Mucosa of descending colon (tissue), 3 donors: ENCODE data around the gene EPHX1. TPM values are rescaled to one million over a fixed set of nuclear protein-coding genes. Genes with fewer than 3 reads are reported as not detected.

Experiments
- ATAC-seq: fragments of 200-7000 bp; cut with Tn5 transposase; one replicate; pipeline ENCODE4 v1.9.1; 2020; ENCODE audit warnings: mild to moderate bottlenecking, moderate library complexity
- DNase-seq, 3 donors: peaks; one replicate each; pipeline ENCODE4 v3.0.0-alpha.2; 2020
- H3K36me3 ChIP-seq: fragments of 200-600 bp; one replicate; pipeline ENCODE4 v1.8.0; 2021; ENCODE audit warnings: low read depth, mild to moderate bottlenecking
- H3K4me1 ChIP-seq: fragments of 200-600 bp; one replicate; pipeline ENCODE4 v1.8.0; 2021; ENCODE audit warnings: low read depth, mild to moderate bottlenecking
- H3K4me3 ChIP-seq: fragments of 200-600 bp; one replicate; pipeline ENCODE4 v1.8.0; 2021; ENCODE audit warnings: mild to moderate bottlenecking
- H3K9me3 ChIP-seq: fragments of 200-600 bp; one replicate; pipeline ENCODE4 v1.8.0; 2021; ENCODE audit warnings: mild to moderate bottlenecking
- CTCF ChIP-seq: fragments of 200-600 bp; IDR thresholded peaks from one replicate; pipeline ENCODE4 v1.8.0; 2022; ENCODE audit warnings: antibody characterized with exemption, mild to moderate bottlenecking
- intact Hi-C, 2 donors: fragments of 100-400 bp; cut with DNase I in 1 of 2; cut with micrococcal nuclease in 1 of 2; formaldehyde crosslinking; loops; one replicate each; pipeline versions ENCODE4 v1.11.0 to v1.11.1; 2022; cut with DNase I, micrococcal nuclease
- total RNA-seq, 3 donors: library from RNA; stranded (reverse); fragmentation: NEBNext Ultra II Directional in 2 of 3; extraction: Animal tissue kit (Norgen Biotek cat#: 25700) in 2 of 3; gene quantifications; one replicate each; pipeline versions ENCODE4 v1.2.1 to v1.2.4, GENCODE V29; 2021 to 2023
- donor health status: DM: no; HTN: no; CAD: no; lungs with moderate emphysema.
- donor health status: DM: no; HTN: no; CAD: no.
- donor health status: DM: no; HTN: yes; CAD: no.

EPHX1 gene
- total RNA-seq, 3 donors from 2014 or later: 48.8 to 86.3 (median 68.0) TPM

- TF ChIP-seq CTCF: no peak
- H3K9me3 ChIP-seq: no peaks in the 10 kb centered on the region
- no peak overlapping the region for H3K4me3 ChIP-seq
- intact Hi-C loops: no loop called here
- ATAC-seq (peak; percentile 74), DNase-seq (peak; percentile 80 to 84 (median 80))
- H3K4me1 ChIP-seq: peaks cover 46% of the 10 kb centered on the region
- no peaks in the 10 kb centered on the region for H3K36me3 ChIP-seq
Measured at GRCh38 chr1:225875044-225875815, 65.3 kb downstream of the EPHX1 start.

- no peak for TF ChIP-seq CTCF
- Histone ChIP-seq H3K36me3 (no peaks in the 10 kb centered on the region), H3K4me3 (no peak overlapping the region), H3K4me1 (peaks cover 59% of the 10 kb centered on the region), H3K9me3 (no peaks in the 10 kb centered on the region)
- no peak for DNase-seq
- intact Hi-C loops: no loop called here
- ATAC-seq: no peak
Measured at GRCh38 chr1:225876900-225877510, 67.1 kb downstream of the EPHX1 start.

- TF ChIP-seq CTCF: peak; percentile 10
- peak; percentile 1 for ATAC-seq
- Histone ChIP-seq H3K4me3 (no peak overlapping the region), H3K36me3 (no peaks in the 10 kb centered on the region), H3K9me3 (no peaks in the 10 kb centered on the region), H3K4me1 (peaks cover 59% of the 10 kb centered on the region)
- peak; percentile 72 to 80 (median 76) for DNase-seq
- intact Hi-C loops: no loop called here
Measured at GRCh38 chr1:225877580-225877979, 67.7 kb downstream of the EPHX1 start.

GRCh38 chr1:225878282-225878681 is 68.4 kb downstream of the EPHX1 start:
- H3K9me3 ChIP-seq: no peaks in the 10 kb centered on the region
- intact Hi-C loops: no loop called here
- TF ChIP-seq CTCF: no peak
- ATAC-seq (no peak), DNase-seq (peak in 2 of 3 donors; percentile 18 to 31)
- no peak overlapping the region for H3K4me3 ChIP-seq
- H3K4me1 ChIP-seq: peaks cover 61% of the 10 kb centered on the region
- no peaks in the 10 kb centered on the region for H3K36me3 ChIP-seq

- Histone ChIP-seq H3K4me1 (peaks cover 61% of the 10 kb centered on the region), H3K4me3 (no peak overlapping the region), H3K36me3 (no peaks in the 10 kb centered on the region), H3K9me3 (no peaks in the 10 kb centered on the region)
- no peak for TF ChIP-seq CTCF
- ATAC-seq: peak; percentile 61
- intact Hi-C loops: no loop called here
- peak; percentile 58 to 69 (median 59) for DNase-seq
Measured at GRCh38 chr1:225879521-225880221, 69.7 kb downstream of the EPHX1 start.
